ENCODE measurements around the gene GPR89A.
"Not testable (repeated sequence)": the region's sequence is repeated elsewhere in the genome, so short reads cannot be mapped to it uniquely, and the experiment has no call there.

The GPR89A gene

DNA sequence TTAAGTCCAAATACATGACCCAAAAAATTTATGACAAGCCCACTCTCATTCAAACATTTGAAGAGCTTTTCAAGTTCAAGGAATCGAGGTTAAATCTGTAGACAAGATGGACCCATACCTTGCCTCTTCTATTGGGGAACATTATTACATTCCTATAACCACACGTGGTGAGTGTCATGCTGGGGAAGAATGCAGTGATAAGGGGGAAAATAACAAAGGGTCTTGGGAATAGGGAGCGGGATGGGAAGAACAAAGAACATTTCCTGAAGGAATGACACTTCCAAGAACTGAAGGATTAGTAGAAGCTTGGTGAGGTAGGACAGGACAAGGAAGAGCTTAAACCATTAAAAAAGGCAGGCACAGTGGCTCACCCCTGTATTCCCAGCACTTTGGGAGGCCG lies 80.5 kb downstream of the GPR89A start:
- DNase-seq, result no peak

DNA sequence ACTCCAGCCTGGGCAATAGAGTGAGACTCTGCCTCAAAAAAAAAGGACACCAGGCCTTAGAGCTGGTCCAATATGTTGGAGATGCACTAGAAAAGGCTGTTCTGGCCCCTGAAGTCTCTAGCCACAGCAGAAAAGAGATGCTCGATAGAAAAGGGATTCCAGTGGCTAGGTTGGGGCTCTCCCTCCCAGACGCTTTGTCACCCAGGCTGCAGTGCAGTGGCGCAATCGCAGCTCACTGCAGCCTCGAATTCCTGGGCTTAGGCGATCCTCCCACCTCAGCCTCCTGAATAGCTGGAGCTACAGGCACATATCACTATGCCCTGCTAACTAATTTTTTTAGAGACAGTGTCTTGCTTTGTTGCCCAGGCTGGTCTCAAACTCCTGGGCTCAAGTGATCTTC lies 81.1 kb downstream of the GPR89A start:
- DNase-seq, result no peak

DNA sequence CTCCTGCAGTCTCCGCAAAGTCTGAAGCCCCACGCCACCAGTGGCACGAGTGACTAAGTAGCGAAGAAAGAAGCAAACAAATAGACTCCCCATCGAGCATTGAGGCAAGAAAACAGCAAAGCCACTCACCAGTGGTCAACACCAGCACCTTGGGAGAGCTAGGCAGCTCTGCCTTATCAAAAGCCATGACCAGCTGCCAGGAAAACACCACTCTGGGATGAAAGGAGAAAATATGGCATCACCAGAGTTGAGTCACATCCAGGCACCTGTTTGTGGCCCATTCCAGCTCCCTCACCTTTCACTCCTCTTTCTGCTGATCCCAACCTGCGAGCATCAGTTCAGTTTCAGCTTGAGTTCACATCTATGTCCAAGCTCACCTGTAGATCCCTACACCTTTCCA lies 82.1 kb downstream of the GPR89A start:
- DNase-seq, result no peak

DNA sequence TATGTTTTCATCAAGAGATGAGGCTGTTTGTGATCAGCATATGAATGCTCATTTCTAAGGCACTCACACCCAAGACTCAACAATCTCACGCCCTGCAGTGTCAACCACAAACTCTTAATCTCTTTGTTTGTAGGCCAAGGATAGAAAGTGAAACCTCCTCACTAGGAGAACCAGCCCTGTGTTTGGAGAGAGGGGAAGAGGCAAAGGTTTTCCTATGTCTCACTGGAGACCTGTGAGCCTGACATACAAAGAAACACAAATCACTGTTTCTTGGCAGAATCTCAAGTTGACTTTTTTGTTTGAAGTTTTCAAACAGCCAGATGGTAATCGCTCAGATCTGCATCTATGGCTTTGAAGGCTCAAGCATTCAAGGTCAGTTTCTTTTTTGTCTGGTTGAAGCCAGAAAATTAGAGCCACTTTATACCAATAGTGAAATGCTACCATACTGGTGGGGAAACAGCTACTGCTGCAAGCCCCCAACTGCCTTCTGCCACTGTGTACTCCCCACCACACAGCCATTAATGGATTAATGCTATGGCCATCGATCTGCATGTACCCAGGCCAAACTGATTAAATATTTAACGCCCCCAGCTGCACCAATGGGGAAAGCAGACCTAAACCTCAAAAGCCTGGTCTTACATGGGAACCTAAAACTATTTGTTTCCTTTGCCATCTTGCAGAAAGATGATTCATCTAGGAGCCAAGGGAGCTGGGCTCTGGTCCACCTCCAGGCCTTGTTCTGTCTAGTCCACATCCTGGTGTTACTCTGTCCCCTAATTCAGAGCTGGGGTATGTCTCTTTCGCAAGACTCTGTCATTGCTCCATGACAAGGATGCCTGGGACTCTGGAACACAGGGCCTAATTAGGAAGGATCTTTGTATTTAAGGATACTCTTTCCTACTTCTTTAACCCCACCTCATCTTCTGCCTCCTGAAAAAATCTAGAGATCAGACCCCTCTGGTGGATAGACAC lies 83.1 kb downstream of the GPR89A start:
- DNase-seq, result peak; percentile 63

DNA sequence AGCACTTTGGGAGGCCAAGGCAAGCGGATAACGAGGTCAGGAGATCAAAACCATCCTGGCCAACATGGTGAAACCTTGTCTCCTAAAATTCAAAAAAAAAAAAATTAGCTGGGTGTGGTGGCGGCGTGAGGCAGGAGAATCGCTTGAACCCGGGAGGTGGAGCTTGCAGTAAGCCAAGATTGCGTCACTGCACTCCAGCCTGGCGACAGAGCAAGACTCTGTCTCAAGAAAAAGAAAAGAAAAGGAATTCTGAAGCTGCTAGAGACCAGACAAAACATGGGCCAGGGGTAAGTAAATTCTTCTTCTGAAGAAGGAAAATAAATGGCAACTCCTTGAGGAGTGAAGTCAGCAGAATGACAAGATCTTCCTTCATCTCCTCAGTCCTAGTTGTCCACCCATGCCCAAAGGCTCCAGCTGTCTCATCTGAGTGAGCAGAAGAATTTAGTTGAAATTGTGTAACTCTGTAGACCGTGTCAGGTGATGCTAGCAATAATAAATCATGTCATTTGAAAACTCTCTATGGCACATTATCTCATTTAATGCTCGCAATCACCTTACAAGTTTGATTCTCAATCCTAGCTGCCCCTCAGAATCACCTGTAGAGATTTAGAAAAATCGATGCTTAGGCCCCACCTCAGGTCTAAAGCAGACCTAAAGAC lies 85.1 kb downstream of the GPR89A start:
- no peak for DNase-seq

DNA sequence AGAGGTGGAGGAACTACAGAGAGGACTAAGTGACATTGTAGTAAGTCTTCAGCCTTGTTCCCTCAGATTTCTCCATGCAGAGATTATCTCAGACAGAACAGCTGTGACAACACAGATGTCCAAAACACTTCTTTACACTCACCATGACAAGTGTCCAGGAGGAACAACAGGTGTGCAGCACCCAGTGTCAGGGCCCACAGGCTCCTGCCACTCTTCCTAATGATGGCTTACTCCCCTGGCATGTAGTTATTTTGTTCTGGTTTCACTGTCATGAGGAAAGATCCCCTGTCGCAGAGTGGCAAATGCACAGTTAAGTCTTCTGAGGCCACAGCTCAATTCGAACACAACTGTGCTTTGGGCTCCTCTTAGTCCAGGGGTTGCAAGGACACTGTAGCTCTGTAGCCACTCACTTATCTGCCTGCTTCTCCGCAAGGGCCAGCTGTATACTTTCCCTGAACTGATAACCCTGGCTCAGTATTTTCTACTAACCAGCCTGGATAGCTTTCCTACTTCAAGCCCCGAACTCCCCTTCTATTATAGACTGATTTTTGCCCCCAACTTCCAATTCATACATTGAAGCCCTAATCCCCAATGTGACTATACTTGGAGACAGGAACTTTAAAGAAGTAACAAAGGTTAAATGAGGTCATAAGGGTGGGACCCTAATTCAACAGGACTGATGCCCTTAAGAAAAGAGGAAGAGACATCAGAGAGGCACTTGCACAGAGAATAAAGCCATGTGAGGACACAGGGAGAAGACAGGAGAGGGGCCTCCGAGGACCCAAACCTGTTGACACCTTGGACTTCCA lies 88.2 kb downstream of the GPR89A start:
- DNase-seq, result no peak

DNA sequence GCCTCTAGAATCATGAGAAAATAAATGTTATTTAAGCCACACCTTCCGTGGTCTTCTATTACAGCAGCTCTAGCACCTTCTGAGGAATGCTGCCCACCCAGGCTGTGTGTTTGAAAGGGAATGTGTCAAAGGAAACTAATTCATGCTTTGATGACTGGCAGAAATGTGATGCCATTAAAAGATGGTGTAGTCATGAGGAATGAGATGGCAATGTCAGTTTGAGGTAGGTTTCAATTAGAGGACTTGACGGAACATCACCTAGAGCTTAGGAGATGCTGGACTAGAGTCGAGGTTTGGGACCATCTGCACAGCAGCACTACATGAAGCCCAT lies 88.8 kb downstream of the GPR89A start:
- no peak for DNase-seq

DNA sequence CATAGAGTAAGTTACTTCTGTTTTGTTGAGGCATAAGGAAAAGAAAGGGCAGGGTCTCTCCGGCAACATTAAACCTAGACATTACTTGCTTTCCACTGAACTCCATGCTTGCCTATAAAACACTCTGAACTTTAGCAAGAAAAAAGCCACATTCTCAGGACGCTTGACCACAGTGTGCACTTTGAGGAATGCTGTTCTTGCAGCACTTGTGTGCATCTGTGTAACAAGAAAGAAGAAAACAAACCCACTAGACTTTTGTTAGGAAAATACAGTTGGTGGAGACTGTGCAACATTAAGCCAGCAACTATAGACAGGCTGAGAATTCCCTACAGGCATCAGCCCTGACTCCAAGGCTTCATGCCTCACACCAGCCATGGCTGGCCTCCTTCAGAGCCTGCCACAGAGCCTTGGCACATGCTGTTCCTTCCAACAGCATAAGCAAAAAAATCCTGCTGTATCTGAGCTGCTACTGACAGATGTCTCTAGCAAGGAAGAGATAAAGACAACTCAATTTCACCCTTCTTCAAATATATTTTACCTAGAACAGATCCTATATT lies 93.6 kb downstream of the GPR89A start:
- DNase-seq, result no peak

DNA sequence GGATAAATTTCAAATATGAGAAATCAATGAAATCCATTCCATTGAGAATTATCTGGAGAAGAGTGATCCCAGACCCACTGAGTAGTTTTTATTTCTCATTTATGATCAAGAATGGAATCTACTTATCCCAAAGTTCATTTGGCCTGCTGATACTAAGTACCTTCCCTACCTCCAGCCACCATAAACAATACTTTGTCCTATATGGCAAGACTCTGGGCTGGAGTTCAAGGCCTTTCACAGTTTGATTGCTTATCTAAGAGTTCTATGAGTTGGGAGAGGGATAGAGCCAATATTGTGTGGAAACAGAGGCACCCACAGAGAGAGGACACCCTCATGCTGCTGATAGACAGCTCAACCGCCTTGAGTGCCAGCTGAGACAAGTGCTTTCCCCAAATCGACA lies 94.3 kb downstream of the GPR89A start:
- no peak for DNase-seq

DNA sequence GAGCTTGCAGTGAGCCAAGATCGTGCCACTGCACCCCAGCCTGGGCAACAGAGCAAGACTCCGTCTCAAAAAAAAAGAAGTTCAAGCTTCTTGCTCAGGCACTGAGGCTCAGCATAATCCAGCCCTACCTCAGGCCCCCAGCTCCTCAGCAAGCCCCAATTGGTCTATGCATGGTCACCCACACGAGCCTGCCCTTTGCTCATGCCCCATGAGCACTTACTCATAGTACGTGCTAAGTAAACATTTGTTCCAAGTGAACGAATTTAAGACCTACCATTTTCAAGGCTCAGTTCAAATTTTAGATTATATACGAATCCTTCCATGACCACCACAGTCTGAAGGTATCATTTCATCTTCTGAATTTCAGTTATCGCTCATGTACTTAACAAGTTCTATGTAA lies 95.0 kb downstream of the GPR89A start:
- DNase-seq, result no peak

DNA sequence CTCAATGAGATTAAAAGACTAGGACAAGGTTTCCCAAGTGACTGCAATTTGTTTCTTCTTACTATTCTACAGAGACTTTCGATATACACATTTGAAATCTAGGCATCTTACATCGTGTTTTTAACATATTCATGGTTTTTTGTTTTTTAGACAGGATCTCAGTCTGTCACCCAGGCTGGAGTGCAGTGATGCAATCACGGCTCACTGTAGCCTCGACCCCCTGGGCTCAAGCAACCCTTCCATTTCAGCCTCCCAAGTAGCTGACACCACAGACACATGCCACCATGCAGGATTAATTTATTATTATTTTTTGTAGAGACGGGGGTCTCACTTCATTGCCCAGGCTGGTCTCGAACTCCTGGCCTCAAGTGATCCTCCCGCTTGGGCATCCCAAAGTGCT lies 97.8 kb downstream of the GPR89A start:
- DNase-seq, result no peak

DNA sequence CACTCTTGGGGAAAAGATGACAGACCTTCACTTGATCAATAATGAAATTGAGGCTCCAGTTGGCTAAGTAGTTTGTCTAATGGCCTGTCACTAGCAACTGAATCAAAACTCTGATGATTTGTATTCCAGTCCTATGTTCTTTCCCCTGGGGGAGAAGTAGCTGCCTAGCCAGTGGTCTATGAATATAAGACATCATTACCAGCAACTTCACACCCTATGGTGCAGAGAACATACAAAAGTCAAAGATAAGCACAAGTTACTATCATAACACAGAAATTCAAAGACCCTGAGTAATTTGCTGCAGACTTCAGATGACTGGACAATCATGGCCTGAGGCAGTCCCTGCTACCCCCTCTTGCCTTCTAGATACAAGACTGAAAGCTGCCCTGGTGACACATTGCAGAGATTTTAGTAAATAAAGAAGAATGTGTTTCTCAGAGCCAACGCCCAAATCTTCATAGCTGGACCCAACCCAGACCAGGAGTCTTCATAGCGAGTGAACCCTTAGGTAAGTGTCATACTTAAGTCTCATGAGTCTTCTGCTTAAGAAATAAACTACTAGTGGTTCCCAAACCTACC lies 98.4 kb downstream of the GPR89A start:
- DNase-seq, result no peak

DNA sequence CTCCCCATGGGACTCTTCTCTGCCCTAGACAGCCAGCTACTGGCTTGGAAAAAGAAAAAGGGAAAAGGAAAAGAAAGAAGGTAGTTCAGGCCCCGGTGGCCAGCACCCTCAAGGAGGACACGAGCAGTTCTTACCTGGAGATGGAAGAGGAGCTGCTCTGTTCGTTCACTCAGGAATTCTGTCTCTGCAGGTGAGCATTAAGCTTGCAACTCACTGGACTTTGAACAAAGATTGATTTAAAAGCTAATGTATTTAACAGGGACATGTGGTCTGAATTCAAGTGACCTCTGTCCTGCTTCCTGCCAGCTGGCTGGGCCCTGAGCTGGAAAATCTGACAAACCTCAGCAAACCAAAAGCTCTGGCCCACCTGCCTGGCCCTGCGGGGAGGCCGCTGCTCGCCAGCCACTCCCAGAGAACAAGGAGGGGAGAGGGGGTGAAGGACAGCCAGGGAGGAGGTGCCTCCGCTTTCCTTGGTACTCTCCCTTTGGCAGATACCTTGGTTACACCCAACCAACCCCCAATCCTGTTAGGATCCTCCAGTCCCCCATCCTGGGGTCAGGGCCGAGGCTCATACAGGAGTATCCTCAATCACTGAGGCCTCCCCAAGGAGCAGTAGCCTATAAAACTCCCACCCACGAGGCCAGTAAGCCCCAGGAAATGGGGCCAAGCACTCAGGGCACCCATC lies 99.5 kb downstream of the GPR89A start, which contains the start of gene PDZK1:
PDZK1 (minus strand) TSS at position 186 of the 685 bp plus-strand sequence. CDS start 19,347 bp downstream, outside the sequence.
- DNase-seq, result no peak

DNA sequence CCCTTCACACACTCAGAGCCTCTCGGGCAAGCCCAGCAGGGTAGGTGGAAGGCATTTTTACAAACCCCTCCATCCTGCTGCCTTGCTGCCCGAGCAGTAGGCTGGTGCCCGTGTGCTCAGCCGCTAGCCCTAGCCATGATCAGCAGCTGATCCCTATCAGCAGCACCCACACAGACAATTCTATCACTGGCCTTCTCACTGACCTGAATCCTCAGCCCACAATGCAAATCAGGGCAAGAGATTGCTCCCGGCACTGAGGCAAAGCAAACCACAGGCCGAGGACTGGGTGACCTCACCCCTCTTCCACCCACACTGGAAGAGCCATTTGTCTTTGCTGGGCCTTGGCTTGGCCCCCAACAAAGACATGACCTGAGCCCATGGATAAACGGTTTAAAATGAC lies 100.3 kb downstream of the GPR89A start:
- DNase-seq, result no peak

DNA sequence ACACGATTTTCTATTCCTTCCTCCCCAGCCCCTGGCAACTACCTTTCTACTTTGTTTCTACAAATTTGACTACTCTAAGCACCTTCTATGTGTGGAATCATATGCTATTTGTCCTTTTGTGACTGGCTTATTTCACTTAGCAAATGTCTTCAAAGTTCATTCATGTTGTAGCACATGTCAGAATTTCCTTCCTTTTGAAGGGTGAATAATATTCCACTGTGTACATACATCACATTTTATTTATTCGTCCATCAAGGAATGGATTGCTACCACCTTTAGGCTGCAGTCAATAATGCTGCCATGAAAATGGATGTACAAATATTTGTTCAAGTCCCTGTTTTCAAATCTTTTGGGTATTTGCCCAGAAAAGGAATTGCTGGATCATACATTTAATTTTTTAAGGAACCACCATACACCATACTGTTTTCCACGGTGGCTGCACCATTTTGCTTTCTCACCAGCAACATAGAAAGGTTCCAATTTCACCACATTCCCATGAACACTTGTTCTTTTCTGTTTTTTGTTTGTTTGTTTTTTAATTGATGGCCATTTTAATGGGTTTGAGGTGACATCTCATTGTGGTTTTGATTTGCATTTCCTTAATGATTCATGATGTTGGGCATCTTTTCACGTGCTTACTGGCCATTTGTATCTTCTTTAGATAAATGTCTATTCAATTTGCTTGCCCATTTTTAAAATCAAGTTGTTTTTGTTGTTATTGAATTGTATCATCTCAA lies 102.7 kb downstream of the GPR89A start:
- DNase-seq, result no peak

DNA sequence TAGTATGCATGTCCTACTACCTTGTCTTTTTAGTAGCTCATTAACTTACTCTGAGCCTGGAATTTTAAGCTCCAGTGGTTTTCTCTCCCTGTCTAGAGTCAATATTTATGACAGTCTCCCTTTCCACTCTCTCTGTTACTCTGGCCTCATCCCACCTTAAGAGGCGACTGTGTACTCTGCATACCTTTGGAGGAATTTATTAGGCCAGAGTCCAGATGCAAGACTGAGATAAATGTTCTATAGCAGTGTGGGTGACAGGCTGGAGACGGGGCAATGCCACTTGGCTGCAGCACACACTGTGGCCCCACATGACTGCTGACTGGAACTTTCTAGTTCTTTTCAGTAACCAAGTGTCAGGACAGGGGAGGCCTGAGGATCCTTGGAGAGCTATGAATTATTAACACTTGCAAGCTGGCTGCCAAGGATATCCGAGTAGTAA lies 103.4 kb downstream of the GPR89A start:
- no peak for DNase-seq

DNA sequence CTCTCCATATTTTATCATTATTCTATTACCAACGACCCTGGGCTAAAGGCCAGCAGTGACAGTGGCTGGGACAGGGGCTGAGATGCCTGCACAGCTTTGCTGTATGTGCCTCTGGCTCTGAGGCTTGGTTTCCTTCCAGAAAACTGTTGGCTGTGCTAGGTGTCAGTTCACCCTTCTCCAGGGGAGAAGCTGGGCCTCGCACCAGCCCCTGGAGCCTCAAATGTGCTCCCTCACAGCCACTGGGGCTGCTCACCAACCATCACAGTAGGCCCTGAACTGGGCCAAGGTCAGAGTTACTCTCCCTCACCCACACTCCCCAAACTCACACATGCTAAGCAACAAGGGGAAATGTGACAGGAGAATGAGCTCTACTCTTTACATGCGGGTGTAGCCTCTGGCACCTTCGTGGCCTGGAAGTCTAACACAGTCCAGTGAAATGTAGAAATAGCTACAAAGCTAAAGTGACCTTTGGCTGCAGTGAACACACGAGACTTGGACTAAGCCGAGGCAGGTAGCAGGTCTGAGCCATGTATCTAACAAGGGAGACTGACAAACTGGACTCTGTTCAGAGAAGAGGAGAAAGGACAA lies 106.8 kb downstream of the GPR89A start:
- no peak for DNase-seq

DNA sequence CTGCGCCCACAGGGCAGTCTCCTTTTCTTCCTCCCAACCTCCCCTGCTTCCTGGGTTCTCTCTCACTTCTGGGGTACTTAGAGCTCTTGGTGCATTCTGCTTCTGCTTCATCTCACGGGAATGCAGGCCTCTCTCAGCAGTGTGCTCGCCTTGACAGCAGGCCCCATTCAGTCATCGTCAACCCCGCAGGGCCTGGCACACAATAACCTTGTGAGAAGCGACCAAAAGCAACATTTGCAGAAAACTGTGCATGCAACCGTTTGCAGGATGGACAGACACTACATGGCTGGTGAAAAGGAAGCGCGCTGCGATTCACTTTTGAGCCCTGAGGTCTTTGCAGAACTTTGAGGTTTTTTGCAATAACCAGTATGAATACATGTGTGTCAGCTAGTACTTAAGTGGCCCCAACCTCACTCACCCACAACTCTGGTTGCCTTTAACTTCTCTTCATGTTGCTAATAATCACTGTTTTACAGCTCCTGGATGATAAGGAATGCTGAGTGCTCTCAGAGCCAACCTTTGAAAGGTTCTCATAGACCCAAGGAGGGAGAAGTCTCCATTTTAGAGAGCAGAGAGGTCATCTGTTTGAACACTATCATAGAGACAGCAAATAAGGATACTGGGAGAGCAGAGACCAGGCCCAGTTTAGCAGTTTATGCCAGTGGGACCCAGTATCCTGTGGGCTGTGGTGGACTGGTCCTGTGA lies 109.0 kb downstream of the GPR89A start:
- DNase-seq, result no peak

DNA sequence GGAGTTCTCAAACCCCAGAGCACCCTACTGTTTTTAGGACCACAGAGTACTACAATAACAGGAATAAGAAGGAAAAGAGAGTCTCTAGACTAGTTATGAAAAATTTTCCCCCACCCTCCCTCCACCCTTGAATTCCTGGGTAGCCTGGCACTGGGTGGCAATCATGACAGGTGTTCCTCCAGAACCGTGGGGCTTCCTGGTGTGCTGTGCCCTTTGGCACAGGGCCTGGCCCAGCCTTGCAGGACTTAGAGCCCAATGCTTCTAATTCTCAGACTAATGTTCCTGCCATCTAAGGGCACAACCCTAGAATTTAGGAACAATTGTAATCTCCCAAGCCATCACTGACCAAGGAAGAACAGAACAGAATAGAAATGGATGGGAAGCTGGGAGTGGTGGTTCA lies 110.0 kb downstream of the GPR89A start:
- no peak for DNase-seq

DNA sequence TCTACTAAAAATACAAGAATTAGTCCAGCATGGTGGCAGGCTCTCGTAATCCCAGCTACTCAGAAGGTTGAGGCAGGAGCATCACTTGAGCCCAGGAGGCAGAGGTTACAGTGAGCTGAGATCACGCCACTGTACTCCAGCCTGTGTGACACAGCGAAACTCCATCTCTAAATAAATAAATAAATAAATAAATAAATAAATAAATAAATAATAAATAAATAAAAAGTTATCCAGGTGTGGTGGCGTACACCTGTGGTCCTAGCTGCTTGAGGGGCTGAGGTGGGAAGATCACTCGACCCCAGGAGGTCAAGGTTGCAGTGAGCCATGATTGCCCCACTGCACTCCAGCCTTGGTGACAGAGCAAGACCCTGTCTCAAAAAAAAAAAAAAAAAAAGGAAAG lies 110.7 kb downstream of the GPR89A start:
- DNase-seq, result not testable (repeated sequence)
